Germinal center (tissue), 1 donor: ENCODE results near the gene HCST.

Source experiments
- DNase-seq: peaks from one replicate; pipeline ENCODE4 v3.0.0; 2012; ENCODE audit warnings: mixed read lengths, low spot score

Gene HCST

DNA sequence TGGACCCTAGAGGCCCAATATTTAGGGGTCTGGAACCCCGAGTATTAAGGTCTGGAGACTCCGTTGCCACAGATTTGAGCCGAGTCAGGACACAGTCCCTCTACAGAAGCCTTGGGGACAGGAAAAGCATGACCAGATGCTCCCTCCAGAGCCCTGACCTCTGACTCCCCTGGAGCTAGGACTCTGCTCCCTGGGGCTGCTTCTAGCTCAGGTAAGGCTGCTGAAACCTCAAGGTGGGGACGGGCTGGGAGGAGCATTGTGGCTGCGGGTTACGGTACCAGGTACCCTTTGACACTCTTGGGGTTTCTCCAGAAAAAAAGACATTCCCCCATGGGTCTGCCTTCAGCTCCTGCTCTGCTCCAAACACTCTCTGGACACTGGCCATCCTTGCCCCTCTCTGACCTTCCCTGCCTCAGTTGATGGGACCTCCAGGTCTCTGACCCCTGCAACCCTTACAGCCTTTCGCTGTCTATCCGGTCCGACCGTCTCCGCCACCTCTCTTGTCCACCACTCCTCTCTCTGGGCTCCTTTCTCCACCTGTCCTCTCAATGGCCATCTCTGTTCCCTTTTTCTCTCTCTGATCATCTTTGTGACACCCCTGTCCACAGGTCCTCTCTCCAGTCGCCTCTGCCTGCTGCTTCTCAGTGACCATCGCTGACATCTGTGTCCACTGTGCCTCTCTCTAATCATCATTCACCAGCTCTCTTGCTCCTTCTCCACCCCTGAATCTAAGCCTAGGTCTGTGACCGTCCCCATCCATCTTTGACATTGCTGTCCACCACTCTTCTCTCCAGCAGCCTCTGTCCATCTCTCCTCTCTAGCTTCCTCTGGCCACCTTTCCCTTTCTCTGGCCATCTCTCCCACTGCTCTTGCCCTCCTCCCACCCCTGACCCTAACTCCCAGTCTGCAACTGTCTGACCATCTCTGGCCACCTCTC lies 35.3 kb downstream of the HCST start:
- no peak for DNase-seq

DNA sequence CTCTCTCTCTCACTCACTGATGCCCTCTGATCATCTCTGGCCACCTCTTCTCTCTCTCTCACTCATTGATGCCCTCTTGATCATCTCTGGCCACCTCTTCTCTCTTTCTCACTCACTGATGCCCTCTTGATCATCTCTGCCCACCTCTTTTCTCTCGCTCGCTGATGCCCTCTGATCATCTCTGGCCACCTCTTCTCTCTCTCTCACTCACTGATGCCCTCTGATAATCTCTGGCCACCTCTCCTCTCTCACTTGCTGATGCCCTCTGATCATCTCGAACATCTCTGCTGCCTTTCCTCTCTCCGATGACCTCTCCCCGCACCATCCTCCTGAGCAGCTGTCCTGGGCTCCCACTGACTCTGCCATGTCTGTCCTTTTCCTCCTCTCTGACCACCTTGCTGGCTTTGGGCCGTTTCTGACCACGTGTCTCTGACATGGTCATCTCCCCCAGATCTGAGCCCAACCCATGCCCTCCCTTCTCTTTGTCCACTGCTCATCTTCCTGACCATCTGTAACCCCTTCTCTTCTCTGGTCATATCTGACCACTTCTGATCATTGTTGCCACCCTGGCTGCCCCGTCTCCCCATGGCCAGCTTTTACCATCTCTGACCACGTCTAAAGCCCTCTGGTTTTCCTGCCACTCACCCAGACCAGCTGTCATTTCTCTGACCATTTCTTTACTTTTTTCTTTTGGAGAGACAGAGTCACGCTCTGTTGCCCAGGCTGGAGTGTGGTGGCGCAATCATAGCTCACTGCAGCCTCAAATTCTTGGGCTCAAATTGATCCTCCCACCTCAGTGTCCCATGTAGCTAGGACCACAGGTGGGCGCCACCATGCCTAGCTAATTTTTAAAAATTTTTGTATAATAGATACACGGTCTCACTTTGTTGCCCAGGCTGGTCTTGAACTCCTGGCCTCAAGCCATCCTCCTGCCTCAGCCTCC lies 36.2 kb downstream of the HCST start:
- no peak for DNase-seq

DNA sequence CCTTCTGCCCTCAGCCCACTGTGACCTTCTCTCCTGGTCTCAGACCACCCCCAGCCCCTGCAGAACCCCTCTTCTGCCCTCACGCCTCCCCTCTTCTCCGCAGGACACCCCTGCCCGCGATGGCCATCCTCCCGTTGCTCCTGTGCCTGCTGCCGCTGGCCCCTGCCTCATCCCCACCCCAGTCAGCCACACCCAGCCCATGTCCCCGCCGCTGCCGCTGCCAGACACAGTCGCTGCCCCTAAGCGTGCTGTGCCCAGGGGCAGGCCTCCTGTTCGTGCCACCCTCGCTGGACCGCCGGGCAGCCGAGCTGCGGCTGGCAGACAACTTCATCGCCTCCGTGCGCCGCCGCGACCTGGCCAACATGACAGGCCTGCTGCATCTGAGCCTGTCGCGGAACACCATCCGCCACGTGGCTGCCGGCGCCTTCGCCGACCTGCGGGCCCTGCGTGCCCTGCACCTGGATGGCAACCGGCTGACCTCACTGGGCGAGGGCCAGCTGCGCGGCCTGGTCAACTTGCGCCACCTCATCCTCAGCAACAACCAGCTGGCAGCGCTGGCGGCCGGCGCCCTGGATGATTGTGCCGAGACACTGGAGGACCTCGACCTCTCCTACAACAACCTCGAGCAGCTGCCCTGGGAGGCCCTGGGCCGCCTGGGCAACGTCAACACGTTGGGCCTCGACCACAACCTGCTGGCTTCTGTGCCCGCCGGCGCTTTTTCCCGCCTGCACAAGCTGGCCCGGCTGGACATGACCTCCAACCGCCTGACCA lies 37.2 kb downstream of the HCST start:
- no peak for DNase-seq

DNA sequence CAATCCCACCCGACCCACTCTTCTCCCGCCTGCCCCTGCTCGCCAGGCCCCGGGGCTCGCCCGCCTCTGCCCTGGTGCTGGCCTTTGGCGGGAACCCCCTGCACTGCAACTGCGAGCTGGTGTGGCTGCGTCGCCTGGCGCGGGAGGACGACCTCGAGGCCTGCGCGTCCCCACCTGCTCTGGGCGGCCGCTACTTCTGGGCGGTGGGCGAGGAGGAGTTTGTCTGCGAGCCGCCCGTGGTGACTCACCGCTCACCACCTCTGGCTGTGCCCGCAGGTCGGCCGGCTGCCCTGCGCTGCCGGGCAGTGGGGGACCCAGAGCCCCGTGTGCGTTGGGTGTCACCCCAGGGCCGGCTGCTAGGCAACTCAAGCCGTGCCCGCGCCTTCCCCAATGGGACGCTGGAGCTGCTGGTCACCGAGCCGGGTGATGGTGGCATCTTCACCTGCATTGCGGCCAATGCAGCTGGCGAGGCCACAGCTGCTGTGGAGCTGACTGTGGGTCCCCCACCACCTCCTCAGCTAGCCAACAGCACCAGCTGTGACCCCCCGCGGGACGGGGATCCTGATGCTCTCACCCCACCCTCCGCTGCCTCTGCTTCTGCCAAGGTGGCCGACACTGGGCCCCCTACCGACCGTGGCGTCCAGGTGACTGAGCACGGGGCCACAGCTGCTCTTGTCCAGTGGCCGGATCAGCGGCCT lies 37.9 kb downstream of the HCST start:
- no peak for DNase-seq

DNA sequence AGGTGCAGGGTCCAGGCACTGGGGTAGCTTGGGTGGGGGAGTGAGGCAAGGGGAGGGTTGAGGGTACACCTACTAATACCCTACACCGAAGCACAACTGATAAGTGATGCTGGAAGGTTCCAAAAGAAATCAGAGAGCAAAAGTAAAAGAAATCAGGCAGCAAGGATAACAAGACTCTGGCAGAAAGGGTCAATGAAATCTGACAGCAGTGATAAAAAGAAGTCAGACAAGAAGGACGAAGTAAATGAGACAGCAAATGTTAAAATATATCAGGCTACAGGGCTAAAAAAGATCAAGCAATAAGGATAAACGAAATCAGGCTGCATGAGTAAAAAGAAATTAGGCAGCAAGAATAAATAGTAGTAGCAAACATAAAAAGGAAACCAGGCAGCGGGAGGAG lies 38.5 kb downstream of the HCST start:
- no peak for DNase-seq

DNA sequence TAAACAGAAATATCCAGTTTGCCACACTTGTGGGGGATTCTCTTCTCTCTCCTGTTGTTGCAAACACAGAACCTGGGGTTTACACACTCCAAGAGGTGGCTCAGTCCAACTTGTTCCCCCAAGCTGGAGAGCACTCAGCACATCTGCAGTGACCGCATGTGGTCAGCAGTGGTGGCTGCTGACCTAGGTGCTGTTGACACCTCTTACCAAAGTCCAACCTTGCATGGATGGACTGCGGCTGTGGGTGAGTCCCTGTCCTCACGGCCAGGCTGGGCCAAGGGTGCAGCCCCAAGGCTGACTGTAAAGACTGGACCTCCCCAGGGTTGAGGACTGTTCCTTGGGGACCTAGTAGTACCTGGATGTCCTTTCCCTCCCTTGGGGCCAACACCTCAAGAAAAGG lies 39.9 kb downstream of the HCST start:
- no peak for DNase-seq

DNA sequence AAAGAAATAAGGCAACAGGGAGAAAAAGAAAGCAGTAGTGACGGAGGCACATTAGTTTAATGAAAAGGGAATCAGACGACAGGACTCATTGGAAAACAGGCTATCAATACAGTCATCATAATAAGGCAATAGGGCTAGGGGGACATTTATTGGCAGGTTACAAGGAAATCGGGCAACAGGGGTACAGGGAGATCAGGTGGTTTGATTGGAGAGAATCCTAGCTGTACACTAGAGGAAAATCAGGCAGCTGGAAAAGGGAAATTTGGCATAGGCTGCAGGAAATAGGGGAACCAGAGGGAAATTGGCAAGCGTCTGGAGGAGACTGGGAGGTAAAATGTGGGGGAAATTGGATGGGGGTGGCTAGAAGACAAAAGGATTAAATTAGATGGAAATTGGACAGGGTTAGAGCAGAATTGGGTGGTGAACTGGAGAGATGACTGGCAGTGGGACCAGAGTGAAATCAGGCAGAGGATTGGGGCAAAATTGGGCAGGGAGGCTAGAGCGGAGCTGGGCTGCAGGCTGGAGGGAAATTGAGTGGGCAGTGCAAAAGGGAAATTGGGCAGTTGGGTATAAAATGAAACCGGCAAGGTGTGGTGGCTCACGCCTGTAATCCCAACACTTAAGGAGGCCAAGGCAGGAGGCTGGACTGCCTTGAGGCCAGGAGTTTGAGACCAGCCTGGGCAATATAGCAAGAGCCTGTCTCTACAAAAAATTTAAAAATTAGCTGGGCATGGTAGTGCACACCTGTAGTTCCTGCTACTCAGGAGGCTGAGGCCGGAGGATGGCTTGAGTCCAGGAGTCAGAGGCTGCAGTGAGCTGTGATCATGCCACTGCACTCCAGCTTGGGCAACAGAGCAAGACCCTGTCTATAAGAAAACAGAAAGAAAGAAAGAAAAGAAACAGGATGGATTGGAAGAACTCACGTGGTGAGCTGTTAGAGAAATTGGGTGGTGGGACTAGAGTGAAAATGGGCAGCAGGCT lies 41.3 kb downstream of the HCST start:
- no peak for DNase-seq

DNA sequence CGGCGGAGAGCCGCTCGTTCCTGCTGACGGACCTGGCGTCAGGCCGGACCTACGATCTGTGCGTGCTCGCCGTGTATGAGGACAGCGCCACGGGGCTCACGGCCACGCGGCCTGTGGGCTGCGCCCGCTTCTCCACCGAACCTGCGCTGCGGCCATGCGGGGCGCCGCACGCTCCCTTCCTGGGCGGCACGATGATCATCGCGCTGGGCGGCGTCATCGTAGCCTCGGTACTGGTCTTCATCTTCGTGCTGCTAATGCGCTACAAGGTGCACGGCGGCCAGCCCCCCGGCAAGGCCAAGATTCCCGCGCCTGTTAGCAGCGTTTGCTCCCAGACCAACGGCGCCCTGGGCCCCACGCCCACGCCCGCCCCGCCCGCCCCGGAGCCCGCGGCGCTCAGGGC lies 42.2 kb downstream of the HCST start:
- DNase-seq = no peak

DNA sequence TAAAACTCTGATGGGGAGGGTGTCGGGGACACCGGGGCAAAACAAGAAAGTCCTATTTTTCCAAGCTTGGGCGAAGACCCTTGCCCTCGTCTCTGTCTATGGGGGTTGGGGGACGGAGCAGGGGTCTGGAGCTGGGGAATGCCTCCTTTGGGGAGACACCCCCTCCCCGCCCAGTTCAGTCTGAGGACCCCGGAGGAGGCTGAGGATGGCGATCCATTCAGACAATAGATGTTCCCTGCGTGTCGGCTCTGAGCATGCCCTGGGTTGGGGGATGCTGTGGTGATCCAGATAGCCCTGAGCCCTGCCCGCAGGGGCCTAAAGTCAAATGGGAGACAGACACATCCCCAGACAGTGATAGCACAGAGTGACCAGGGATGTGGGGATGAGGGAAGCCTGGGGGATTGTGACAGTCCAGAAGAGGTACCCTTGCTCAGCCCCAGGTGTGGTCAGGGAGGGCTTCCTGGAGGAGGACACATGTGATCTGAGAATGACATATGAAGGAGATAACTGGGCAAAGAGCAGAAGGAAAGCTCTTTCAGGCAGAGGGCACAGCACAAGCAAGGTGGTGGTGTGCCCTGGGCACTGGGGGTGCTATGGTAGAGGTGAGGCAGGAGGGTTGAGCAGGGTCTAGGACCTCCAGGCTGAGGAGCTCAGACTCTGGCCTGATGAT lies 42.9 kb downstream of the HCST start:
- no peak for DNase-seq

DNA sequence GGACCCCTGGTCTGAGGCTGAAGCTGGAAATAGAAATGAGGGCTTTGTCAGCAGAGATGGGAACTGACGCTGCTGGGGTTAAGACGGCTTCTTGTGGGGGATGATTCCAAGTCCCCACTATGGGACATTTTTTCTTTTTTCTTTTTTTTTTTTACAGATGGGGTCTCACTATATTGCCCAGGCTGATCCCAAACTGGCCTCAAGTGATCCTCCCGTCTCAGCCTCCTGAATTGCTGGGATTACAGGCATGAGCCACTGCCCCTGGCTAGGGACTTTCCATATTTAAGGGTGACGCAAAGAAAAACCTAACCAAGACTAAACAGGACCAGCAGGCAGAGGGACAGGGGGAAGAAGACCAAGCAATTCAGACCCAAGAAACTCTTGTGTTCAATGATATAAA lies 43.9 kb downstream of the HCST start:
- DNase-seq = no peak

DNA sequence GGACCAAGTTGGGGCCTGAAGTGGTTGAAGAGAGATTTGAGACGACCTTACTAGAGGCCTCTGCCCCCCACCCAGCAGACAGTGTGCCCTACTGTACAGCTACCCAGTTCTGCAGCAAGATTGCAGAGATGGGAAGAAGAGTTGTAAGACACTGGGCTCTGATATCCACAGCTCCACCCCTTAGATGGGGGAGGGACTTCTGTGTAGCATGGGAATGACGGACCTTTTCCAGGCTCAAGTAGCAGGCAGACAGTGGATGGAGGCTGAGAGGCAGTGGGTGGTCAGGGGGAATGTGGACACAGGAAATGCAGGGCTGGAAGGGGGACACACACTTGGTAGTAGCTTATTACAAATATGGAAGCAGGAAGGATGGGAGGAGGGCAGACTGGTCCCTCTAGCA lies 46.8 kb downstream of the HCST start:
- DNase-seq = no peak
